ENCODE measurements around the gene ZAP70.

ZAP70 gene

GRCh38 chr2:97712693-97713295 lies 582 bp upstream of the ZAP70 start:
- no peak for DNase-seq (ENCODE audit: extremely low spot score)
- ChIA-PET CTCF (interaction anchor here (1.1 kb wide), 1 partner anchor 169 kb away, joined by 3 read pairs; no protein-coding TSS in a partner anchor), POLR2A (no interaction called here)
- TF ChIP-seq BHLHE40 (IDR thresholded peaks at IDR 0.05; ENCODE audit: borderline replicate concordance) (no peak), SP1 (IDR thresholded peaks at IDR 0.05) (no peak), NFRKB (IDR thresholded peaks at IDR 0.05) (no peak), LEF1 (IDR thresholded peaks at IDR 0.05; ENCODE audit: borderline replicate concordance) (no peak), FOXA1 (IDR thresholded peaks at IDR 0.05) (no peak), PKNOX1 (IDR thresholded peaks at IDR 0.05) (no peak), FOXM1 (IDR thresholded peaks at IDR 0.05; ENCODE audit: borderline replicate concordance) (no peak), HDGF (IDR thresholded peaks at IDR 0.05; ENCODE audit: borderline replicate concordance) (no peak)

- TF ChIP-seq BHLHE40 (IDR thresholded peaks at IDR 0.05; ENCODE audit: borderline replicate concordance) (no peak), ZNF384 (IDR thresholded peaks at IDR 0.05) (no peak), ELF4 (IDR thresholded peaks at IDR 0.05) (no peak), PKNOX1 (IDR thresholded peaks at IDR 0.05) (no peak), LEF1 (IDR thresholded peaks at IDR 0.05; ENCODE audit: borderline replicate concordance) (no peak), SP1 (IDR thresholded peaks at IDR 0.05) (no peak), L3MBTL2 (conservative IDR thresholded peaks at IDR 0.05) (no peak), ARNT (IDR thresholded peaks at IDR 0.05) (no peak), HDGF (IDR thresholded peaks at IDR 0.05; ENCODE audit: borderline replicate concordance) (no peak), SUZ12 (IDR thresholded peaks at IDR 0.05) (no peak), TARDBP (IDR thresholded peaks at IDR 0.05) (no peak), FOXA1 (IDR thresholded peaks at IDR 0.05) (no peak), NFRKB (IDR thresholded peaks at IDR 0.05) (no peak), FOXK2 (IDR thresholded peaks at IDR 0.05) (no peak), FOXM1 (IDR thresholded peaks at IDR 0.05; ENCODE audit: borderline replicate concordance) (no peak), CTBP1 (IDR thresholded peaks at IDR 0.05; ENCODE audit: borderline replicate concordance) (no peak)
- POLR2A ChIA-PET = no interaction called here
- CTCF ChIA-PET = interaction anchor here (1.0 kb wide), 1 partner anchor 27 kb away, joined by 3 read pairs; no protein-coding TSS in a partner anchor
- DNase-seq (ENCODE audit: extremely low spot score) = no peak
Measured at GRCh38 chr2:97714084-97714949, 941 bp downstream of the ZAP70 start.

GRCh38 chr2:97714950-97715652 lies 1.7 kb downstream of the ZAP70 start:
- no peak for DNase-seq (ENCODE audit: extremely low spot score)
- ChIA-PET POLR2A (no interaction called here), CTCF (no interaction called here)
- TF ChIP-seq SUZ12 (IDR thresholded peaks at IDR 0.05) (no peak), FOXK2 (IDR thresholded peaks at IDR 0.05) (no peak), NFRKB (IDR thresholded peaks at IDR 0.05) (no peak), FOXM1 (IDR thresholded peaks at IDR 0.05; ENCODE audit: borderline replicate concordance) (no peak), ARNT (IDR thresholded peaks at IDR 0.05) (no peak), ZNF384 (IDR thresholded peaks at IDR 0.05) (no peak)

DNA sequence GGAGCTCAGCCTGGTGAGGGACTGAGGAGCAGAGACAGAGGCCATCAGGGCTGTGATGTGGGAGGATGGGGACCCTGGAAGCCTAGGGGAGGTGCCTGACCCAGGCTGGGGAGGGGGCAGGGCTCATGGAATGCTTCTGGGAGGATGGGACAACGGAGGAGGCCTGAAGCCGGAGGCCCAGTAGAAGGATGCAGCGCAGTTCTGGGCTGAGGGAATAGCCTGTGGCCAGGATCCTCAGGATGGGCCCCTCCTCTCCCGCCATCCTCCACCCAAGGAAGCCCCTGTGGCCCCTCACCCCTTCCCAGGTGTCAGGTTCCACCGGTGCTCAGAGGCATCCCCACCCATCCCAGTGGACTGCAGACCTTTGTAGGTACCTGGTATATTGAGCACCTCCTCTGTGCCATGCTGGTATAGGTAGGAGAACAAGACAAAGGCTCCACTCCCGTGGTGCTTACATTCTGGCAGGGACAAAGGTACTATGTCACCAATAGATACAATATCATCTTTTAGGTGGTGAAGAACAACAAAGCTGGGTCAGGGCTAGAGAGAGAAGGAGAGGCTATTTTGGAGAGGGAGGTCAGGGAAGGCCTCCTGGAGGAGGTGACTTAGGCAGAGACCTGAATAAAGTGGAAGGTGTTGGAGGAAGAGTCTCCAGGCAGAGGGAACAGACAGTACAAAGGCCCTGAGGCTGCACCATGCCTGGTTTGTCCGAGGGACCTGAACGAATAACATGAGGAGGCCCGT lies 2.7 kb downstream of the ZAP70 start:
- CTCF ChIA-PET = no interaction called here
- TF ChIP-seq ELF4 (IDR thresholded peaks at IDR 0.05) (no peak), SUZ12 (IDR thresholded peaks at IDR 0.05) (no peak)
- POLR2A ChIA-PET = no interaction called here
- no peak for DNase-seq (ENCODE audit: extremely low spot score)

DNA sequence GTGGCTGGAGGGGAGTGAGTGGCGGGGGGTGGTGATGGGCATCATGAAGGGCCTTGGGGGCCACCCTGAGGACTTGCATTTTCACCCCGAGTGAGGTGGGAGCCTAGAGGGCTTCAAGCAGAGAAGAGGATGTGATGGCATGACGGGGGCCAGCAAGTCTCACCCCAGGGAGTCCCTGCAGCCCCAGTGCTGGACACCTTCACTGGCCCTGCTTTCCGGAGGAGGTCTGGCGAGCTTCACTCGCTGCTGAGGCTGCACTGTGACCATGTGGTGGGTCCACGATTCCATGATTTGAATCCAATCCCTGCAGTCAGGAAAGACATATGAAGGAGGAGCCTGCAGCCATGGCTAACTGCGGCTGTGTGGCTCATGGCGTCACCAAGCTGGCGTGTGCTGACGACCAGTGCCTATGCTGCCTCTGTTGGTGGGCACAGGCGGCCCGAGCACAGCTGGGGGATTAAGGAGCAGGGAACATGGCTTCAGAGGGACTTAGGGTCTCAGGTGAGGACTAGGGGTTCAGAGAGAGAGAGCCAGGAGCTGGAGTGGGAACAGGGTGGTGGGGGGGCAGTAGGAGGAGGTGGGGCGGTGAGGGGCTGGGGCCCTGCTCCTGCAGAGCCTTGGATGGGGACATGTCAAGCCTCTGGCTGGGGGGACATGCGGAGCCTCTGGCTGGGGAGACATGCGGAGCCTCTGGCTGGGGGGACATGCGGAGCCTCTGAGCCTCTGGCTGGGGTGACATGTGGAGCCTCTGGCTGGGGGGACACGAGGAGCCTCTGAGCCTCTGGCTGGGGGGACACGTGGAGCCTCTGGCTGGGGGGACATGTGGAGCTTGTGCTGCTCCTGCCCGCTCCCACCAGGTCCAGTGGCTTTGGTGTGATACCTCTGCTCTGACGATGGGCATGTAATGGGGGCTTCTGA lies 3.6 kb downstream of the ZAP70 start:
- CTCF ChIA-PET = no interaction called here
- TF ChIP-seq LEF1 (IDR thresholded peaks at IDR 0.05; ENCODE audit: borderline replicate concordance) (no peak), L3MBTL2 (conservative IDR thresholded peaks at IDR 0.05) (no peak), TARDBP (IDR thresholded peaks at IDR 0.05) (no peak), FOXA1 (IDR thresholded peaks at IDR 0.05) (no peak), NFRKB (IDR thresholded peaks at IDR 0.05) (no peak), HDGF (IDR thresholded peaks at IDR 0.05; ENCODE audit: borderline replicate concordance) (no peak)
- DNase-seq (ENCODE audit: extremely low spot score) = no peak
- POLR2A ChIA-PET = no interaction called here

Data from HEK293T (cell line).